ENCODE measurements around the gene TP63.
"Not testable (repeated sequence)": the region's sequence is repeated elsewhere in the genome, so short reads cannot be mapped to it uniquely, and the experiment has no call there.

Gene TP63

GRCh38 chr3:189606774-189607173 lies 24.4 kb upstream of the TP63 start:
- TF ChIP-seq, protein P1, sequence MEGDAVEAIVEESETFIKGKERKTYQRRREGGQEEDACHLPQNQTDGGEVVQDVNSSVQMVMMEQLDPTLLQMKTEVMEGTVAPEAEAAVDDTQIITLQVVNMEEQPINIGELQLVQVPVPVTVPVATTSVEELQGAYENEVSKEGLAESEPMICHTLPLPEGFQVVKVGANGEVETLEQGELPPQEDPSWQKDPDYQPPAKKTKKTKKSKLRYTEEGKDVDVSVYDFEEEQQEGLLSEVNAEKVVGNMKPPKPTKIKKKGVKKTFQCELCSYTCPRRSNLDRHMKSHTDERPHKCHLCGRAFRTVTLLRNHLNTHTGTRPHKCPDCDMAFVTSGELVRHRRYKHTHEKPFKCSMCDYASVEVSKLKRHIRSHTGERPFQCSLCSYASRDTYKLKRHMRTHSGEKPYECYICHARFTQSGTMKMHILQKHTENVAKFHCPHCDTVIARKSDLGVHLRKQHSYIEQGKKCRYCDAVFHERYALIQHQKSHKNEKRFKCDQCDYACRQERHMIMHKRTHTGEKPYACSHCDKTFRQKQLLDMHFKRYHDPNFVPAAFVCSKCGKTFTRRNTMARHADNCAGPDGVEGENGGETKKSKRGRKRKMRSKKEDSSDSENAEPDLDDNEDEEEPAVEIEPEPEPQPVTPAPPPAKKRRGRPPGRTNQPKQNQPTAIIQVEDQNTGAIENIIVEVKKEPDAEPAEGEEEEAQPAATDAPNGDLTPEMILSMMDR (conservative IDR thresholded peaks at IDR 0.05): no peak
- TF ChIP-seq ZFX (IDR thresholded peaks at IDR 0.05): no peak
- H3K27ac ChIP-seq: no peak overlapping the region

GRCh38 chr3:189612641-189613040 lies 18.5 kb upstream of the TP63 start:
- not testable (repeated sequence) for H3K27ac ChIP-seq

GRCh38 chr3:189613122-189613521 lies 18.1 kb upstream of the TP63 start:
- TF ChIP-seq, protein P1 (conservative IDR thresholded peaks at IDR 0.05): no peak
- TF ChIP-seq ZFX (IDR thresholded peaks at IDR 0.05): no peak
- no peak overlapping the region for H3K27ac ChIP-seq

DNA sequence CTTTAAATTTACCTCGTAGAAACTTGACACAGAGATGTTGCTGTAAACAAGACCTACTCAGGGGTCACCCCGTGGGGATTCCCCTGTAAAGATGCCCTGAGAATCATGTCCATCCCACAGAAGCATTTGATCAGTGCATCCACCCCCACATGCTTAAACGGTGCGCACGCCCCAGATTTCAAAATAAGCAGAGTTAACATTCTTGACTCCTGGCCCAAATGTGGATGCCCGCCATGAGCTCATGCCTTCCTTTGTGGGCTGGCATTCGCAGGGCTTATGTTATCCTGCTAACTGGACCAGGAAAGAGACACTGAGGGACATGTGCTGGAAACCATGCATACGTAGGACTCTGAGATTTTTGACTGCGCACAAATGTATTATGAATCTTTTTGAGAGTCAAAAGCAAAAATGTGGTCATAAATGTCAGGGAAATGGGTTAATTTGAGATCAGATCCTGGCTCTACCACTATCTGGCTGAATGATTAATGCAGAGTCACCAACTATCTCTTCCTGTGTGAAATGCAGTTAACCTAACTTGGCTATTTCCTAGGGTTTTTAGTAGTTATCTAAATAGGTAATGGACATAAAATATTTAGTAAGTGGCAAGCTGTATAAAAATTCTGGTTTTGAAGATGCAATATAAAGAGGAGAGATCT lies 9.1 kb upstream of the TP63 start:
- no peak overlapping the region for H3K27ac ChIP-seq
- TF ChIP-seq ZFX (IDR thresholded peaks at IDR 0.05): no peak
- TF ChIP-seq, protein P1 (conservative IDR thresholded peaks at IDR 0.05): no peak

GRCh38 chr3:189622629-189623028 lies 8.6 kb upstream of the TP63 start:
- TF ChIP-seq, protein P1 (conservative IDR thresholded peaks at IDR 0.05): no peak
- TF ChIP-seq ZFX (IDR thresholded peaks at IDR 0.05): no peak
- H3K27ac ChIP-seq: no peak overlapping the region

- TF ChIP-seq, protein P1 (conservative IDR thresholded peaks at IDR 0.05): no peak; the same call in 1 of the 2 replicates
- TF ChIP-seq ZFX (IDR thresholded peaks at IDR 0.05): no peak
- no peak overlapping the region for H3K27ac ChIP-seq
Measured at GRCh38 chr3:189624130-189624529, 7.1 kb upstream of the TP63 start.

GRCh38 chr3:189625071-189625470 lies 6.1 kb upstream of the TP63 start:
- no peak overlapping the region for H3K27ac ChIP-seq
- no peak for TF ChIP-seq ZFX (IDR thresholded peaks at IDR 0.05)
- TF ChIP-seq, protein P1 (conservative IDR thresholded peaks at IDR 0.05): no peak

- TF ChIP-seq ZFX (IDR thresholded peaks at IDR 0.05): no peak
- TF ChIP-seq, protein P1 (conservative IDR thresholded peaks at IDR 0.05): no peak
- H3K27ac ChIP-seq: no peak overlapping the region
Measured at GRCh38 chr3:189625572-189625971, 5.6 kb upstream of the TP63 start.

All from C4-2B (cell line).